Measurements from ENCODE around the gene WFDC2. TPM values are rescaled to one million over a fixed set of nuclear protein-coding genes. Genes with fewer than 3 reads are reported as not detected.
"Not testable (repeated sequence)": the region's sequence is repeated elsewhere in the genome, so short reads cannot be mapped to it uniquely, and the experiment has no call there.

Gene WFDC2
- total RNA-seq, 1 donor from 2014 or later, result not detected

- peaks cover 15% of the 10 kb centered on the region for H3K4me1 Mint-ChIP-seq (ENCODE audit: low read depth)
- H3K4me3 Mint-ChIP-seq (ENCODE audit: unreplicated experiment), result peak overlapping the region; percentile 64
- H3K27me3 Mint-ChIP-seq (ENCODE audit: low read depth), result peaks cover 37% of the 10 kb centered on the region
- H3K27ac Mint-ChIP-seq (ENCODE audit: unreplicated experiment), result no peak overlapping the region
- TF ChIP-seq CTCF (IDR thresholded peaks at IDR 0.05), result peak; percentile 45
- H3K36me3 Mint-ChIP-seq (ENCODE audit: low read depth), result peaks cover 2% of the 10 kb centered on the region
- DNase-seq (ENCODE audit: low spot score), result no peak
- peaks cover 8% of the 10 kb centered on the region for H3K9me3 Mint-ChIP-seq (ENCODE audit: low read depth)
Measured at GRCh38 chr20:45470937-45471336, 1.4 kb downstream of the WFDC2 start.

- H3K9me3 Mint-ChIP-seq (ENCODE audit: low read depth); H3K36me3 Mint-ChIP-seq (ENCODE audit: low read depth); DNase-seq (ENCODE audit: low spot score); H3K4me3 Mint-ChIP-seq (ENCODE audit: unreplicated experiment); H3K27ac Mint-ChIP-seq (ENCODE audit: unreplicated experiment): not testable (repeated sequence)
- Mint-ChIP-seq H3K4me1 (ENCODE audit: low read depth) (peaks cover 15% of the 10 kb centered on the region), H3K27me3 (ENCODE audit: low read depth) (peaks cover 27% of the 10 kb centered on the region)
Measured at GRCh38 chr20:45472286-45472685, 2.7 kb downstream of the WFDC2 start.

GRCh38 chr20:45477530-45478148, 8.1 kb downstream of the WFDC2 start:
- not testable (repeated sequence) for H3K9me3 Mint-ChIP-seq (ENCODE audit: low read depth); DNase-seq (ENCODE audit: low spot score); H3K27ac Mint-ChIP-seq (ENCODE audit: unreplicated experiment); H3K36me3 Mint-ChIP-seq (ENCODE audit: low read depth); H3K4me1 Mint-ChIP-seq (ENCODE audit: low read depth); H3K4me3 Mint-ChIP-seq (ENCODE audit: unreplicated experiment)
- H3K27me3 Mint-ChIP-seq (ENCODE audit: low read depth), result peaks cover 19% of the 10 kb centered on the region

- no peaks in the 10 kb centered on the region for H3K9me3 Mint-ChIP-seq (ENCODE audit: low read depth)
- H3K4me3 Mint-ChIP-seq (ENCODE audit: unreplicated experiment), result no peak overlapping the region
- H3K27ac Mint-ChIP-seq (ENCODE audit: unreplicated experiment), result no peak overlapping the region
- peaks cover 32% of the 10 kb centered on the region for H3K27me3 Mint-ChIP-seq (ENCODE audit: low read depth)
- TF ChIP-seq CTCF (IDR thresholded peaks at IDR 0.05), result no peak
- DNase-seq (ENCODE audit: low spot score), result no peak
- H3K36me3 Mint-ChIP-seq (ENCODE audit: low read depth), result no peaks in the 10 kb centered on the region
- H3K4me1 Mint-ChIP-seq (ENCODE audit: low read depth), result no peaks in the 10 kb centered on the region
Measured at GRCh38 chr20:45479822-45480221, 10.3 kb downstream of the WFDC2 start.

- Mint-ChIP-seq H3K4me3 (ENCODE audit: unreplicated experiment) (no peak overlapping the region), H3K9me3 (ENCODE audit: low read depth) (no peaks in the 10 kb centered on the region), H3K27me3 (ENCODE audit: low read depth) (peaks cover 48% of the 10 kb centered on the region), H3K4me1 (ENCODE audit: low read depth) (no peaks in the 10 kb centered on the region), H3K27ac (ENCODE audit: unreplicated experiment) (no peak overlapping the region), H3K36me3 (ENCODE audit: low read depth) (no peaks in the 10 kb centered on the region)
- no peak for DNase-seq (ENCODE audit: low spot score)
- TF ChIP-seq CTCF (IDR thresholded peaks at IDR 0.05), result no peak
Measured at GRCh38 chr20:45484676-45485075, 15.1 kb downstream of the WFDC2 start.

- no peak overlapping the region for H3K4me3 Mint-ChIP-seq (ENCODE audit: unreplicated experiment)
- no peak for DNase-seq (ENCODE audit: low spot score)
- peaks cover 46% of the 10 kb centered on the region for H3K27me3 Mint-ChIP-seq (ENCODE audit: low read depth)
- H3K9me3 Mint-ChIP-seq (ENCODE audit: low read depth), result no peaks in the 10 kb centered on the region
- TF ChIP-seq CTCF (IDR thresholded peaks at IDR 0.05), result no peak
- no peak overlapping the region for H3K27ac Mint-ChIP-seq (ENCODE audit: unreplicated experiment)
- no peaks in the 10 kb centered on the region for H3K36me3 Mint-ChIP-seq (ENCODE audit: low read depth)
- H3K4me1 Mint-ChIP-seq (ENCODE audit: low read depth), result no peaks in the 10 kb centered on the region
Measured at GRCh38 chr20:45485388-45485787, 15.8 kb downstream of the WFDC2 start.

Measured in chondrocyte (in vitro differentiated cells).